GM06990 (cell line): ENCODE measurements around the gene PLPP1.

Experiments
- DNase-seq: peaks from one replicate; pipeline ENCODE4 v3.0.0-alpha.2; 2011; ENCODE audit not compliant: insufficient read length; ENCODE audit errors: extremely low read depth
- H3K27me3 ChIP-seq: replicated peaks from 2 replicates; pipeline ENCODE4 v1.6.0; 2011; ENCODE audit warnings: low read length; ENCODE audit not compliant: control insufficient read depth, insufficient read depth
- H3K36me3 ChIP-seq: 2 replicates; pipeline ENCODE4 v1.5.1; 2011; ENCODE audit warnings: low read length; ENCODE audit not compliant: control insufficient read depth, insufficient read depth
- H3K4me3 ChIP-seq: replicated peaks from 2 replicates; pipeline ENCODE4 v1.5.1; 2011; ENCODE audit warnings: low read depth, mild to moderate bottlenecking, control low read depth, low read length
- TF ChIP-seq, protein P1 (sequence below): IDR thresholded peaks from 2 replicates; pipeline ENCODE4 v1.5.1; 2011; ENCODE audit warnings: low read length, control low read depth, mild to moderate bottlenecking, inconsistent platforms; ENCODE audit not compliant: insufficient read depth, poor library complexity, severe bottlenecking

The PLPP1 gene

DNA sequence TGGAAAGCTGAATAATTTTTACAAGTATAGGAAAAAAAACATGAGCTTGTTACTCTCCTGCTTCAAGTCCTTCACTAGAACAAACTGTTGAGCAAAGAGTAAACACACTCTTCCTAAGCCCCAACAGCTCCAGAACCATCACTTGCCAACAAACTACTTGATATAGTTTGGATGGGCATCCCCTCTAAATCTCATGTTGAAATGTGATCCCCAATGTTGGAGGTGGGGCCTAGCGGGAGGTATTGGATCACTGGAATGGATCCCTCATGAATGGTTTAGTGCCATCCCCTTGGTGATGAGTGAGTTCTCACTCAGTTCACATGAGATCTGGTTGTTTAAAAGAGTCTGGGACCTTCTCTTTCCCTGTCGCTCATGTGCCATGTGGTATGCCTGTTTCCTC is 82.8 kb downstream of the PLPP1 start:
- TF ChIP-seq, protein P1, sequence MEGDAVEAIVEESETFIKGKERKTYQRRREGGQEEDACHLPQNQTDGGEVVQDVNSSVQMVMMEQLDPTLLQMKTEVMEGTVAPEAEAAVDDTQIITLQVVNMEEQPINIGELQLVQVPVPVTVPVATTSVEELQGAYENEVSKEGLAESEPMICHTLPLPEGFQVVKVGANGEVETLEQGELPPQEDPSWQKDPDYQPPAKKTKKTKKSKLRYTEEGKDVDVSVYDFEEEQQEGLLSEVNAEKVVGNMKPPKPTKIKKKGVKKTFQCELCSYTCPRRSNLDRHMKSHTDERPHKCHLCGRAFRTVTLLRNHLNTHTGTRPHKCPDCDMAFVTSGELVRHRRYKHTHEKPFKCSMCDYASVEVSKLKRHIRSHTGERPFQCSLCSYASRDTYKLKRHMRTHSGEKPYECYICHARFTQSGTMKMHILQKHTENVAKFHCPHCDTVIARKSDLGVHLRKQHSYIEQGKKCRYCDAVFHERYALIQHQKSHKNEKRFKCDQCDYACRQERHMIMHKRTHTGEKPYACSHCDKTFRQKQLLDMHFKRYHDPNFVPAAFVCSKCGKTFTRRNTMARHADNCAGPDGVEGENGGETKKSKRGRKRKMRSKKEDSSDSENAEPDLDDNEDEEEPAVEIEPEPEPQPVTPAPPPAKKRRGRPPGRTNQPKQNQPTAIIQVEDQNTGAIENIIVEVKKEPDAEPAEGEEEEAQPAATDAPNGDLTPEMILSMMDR: no peak
- no peaks in the 10 kb centered on the region for H3K36me3 ChIP-seq
- no peak overlapping the region for H3K4me3 ChIP-seq
- no peaks in the 10 kb centered on the region for H3K27me3 ChIP-seq
- DNase-seq: no peak

DNA sequence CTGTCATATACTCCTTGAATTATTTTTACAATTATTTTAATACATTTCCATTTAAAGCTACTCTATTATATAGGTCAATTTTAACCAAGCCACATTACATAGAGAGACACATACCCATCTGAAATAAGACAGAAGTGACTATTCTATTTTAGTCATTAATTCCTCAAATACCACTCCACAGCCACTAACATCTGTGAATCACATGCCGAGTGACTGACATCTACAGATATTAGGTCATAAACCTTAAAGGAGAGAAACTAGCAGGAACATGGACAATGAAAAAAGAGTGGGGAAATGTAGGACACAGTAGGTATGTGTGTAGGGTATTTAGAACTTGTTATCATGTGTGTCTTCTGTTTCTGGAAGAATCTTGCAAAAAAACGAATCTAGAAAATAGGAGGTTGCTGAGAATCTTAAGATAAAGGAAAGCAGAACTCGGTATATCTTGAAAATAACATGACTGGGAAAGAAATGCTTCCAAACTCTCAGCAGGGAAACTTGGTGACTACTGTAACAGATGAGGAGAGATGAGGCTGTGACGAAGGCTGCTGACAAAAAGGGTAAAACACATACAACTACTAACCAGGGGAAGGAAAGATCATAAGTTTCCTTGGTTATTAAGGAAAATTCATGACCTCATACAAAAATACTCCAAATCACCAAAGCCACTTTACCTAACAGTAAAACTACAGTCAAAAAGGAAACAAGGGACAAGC is 84.6 kb downstream of the PLPP1 start:
- TF ChIP-seq, protein P1: no peak
- DNase-seq: no peak
- H3K4me3 ChIP-seq: no peak overlapping the region

DNA sequence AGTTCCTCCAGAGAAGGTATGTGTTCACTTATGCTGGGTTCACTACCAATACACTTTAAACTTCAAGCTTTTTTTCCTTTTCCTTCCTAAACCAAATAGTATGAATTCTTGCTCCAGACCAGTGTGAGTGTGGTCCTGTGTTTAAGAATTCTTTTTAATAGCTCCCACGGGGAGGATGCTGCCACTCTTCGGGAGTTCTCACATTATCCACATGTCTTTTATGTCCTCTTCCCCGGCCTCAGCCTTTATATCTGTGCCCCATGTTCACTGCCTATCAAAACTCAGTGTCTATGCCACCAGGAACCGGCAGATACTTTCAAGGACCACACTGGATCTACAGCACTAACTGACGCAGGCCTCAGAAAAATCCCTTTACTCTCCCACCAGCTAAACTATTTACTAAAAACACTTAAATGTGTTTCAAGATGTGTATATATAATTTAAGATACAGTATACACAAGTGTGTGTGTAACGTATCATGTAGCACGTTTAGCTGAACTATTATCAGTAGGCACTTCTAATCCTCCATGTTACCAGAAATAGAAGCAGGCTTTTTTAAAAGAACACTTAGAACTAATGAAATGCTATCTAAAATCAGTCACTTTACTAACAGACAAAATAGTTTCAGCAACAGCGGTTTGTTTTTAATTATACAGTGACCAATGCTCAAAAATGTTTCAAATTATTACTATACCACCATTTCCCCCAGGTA is 88.0 kb downstream of the PLPP1 start:
- TF ChIP-seq, protein P1: no peak
- Histone ChIP-seq H3K4me3 (no peak overlapping the region), H3K27me3 (no peaks in the 10 kb centered on the region), H3K36me3 (no peaks in the 10 kb centered on the region)
- no peak for DNase-seq

More for the DNA sequence above, 84.6 kb downstream of the PLPP1 start:
- H3K36me3 ChIP-seq: no peaks in the 10 kb centered on the region
- no peaks in the 10 kb centered on the region for H3K27me3 ChIP-seq

DNA sequence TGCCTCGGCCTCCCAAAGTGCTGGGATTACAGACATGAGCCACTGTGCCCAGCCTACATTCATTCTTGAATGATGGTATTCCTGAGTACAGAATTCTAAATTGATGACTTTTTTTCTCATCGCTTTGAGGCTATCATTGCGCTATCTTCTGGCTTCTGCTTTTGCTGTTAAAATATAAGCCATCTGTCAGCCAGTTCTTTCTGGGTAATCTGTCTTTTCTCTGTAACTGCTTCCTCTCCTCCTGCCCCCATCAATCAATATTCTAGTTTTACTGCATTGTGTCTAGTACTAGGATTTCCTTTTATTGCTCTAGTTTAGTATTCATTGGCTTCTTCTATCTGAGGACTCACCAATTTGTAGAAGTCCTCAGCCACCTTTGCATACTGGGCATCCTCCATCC is 89.0 kb downstream of the PLPP1 start:
- Histone ChIP-seq H3K27me3 (no peaks in the 10 kb centered on the region), H3K36me3 (no peaks in the 10 kb centered on the region), H3K4me3 (no peak overlapping the region)
- TF ChIP-seq, protein P1: no peak
- DNase-seq: no peak

DNA sequence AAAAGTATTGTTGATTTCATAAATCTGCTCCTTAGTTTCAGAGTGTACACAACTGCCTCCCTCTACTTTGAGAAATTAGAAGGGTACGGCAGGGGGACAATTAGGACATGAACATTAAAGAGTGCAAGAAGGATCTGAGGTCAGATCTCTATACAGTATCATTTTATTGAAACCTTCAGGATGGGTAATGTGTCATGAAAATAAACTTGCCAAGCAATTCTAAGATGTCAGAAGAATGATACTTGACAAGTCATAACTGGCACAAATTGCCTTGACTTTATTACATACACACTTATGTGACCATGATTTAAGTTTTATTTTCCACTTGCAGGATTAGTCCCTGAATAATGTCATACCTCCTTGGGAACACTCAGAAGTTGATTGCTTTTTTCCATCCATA is 92.8 kb downstream of the PLPP1 start:
- no peak for DNase-seq
- Histone ChIP-seq H3K36me3 (no peaks in the 10 kb centered on the region), H3K27me3 (no peaks in the 10 kb centered on the region), H3K4me3 (no peak overlapping the region)
- TF ChIP-seq, protein P1: no peak
